Liver (tissue), 3 donors: ENCODE data around the gene MYO3B.

Experiments
- GABPA ChIP-seq, 2 donors: IDR thresholded peaks in 1 of 2; conservative IDR thresholded peaks in 1 of 2; 2 replicates each; pipeline ENCODE4 v1.6.1; 2016; ENCODE audit warnings: antibody characterized with exemption in 2 of 2, mild to moderate bottlenecking in 1 of 2, moderate library complexity in 1 of 2
- RAD21 ChIP-seq, 2 donors: IDR thresholded peaks; 2 replicates each; pipeline ENCODE4 v1.6.1; 2016; ENCODE audit warnings: antibody characterized with exemption in 2 of 2, mild to moderate bottlenecking in 2 of 2
- TAF1 ChIP-seq: conservative IDR thresholded peaks from 2 replicates; pipeline ENCODE4 v1.6.1; 2016; ENCODE audit warnings: antibody characterized with exemption, mild to moderate bottlenecking
- YY1 ChIP-seq: IDR thresholded peaks from 2 replicates; pipeline ENCODE4 v1.6.1; 2016; ENCODE audit warnings: antibody characterized with exemption, mild to moderate bottlenecking
- TF ChIP-seq, protein P1 (sequence below): fragments of 150-350 bp; IDR thresholded peaks from 2 replicates; pipeline ENCODE4 v1.5.1; 2017; ENCODE audit warnings: improper control_type of control experiment, low read depth, low read length; ENCODE audit not compliant: missing input control
- TF ChIP-seq, protein P2 (sequence below): IDR thresholded peaks from 2 replicates; pipeline ENCODE4 v1.6.1; 2016; ENCODE audit warnings: antibody characterized with exemption
- donor health status: healthy.
- donor health status: healthy.

DNA sequence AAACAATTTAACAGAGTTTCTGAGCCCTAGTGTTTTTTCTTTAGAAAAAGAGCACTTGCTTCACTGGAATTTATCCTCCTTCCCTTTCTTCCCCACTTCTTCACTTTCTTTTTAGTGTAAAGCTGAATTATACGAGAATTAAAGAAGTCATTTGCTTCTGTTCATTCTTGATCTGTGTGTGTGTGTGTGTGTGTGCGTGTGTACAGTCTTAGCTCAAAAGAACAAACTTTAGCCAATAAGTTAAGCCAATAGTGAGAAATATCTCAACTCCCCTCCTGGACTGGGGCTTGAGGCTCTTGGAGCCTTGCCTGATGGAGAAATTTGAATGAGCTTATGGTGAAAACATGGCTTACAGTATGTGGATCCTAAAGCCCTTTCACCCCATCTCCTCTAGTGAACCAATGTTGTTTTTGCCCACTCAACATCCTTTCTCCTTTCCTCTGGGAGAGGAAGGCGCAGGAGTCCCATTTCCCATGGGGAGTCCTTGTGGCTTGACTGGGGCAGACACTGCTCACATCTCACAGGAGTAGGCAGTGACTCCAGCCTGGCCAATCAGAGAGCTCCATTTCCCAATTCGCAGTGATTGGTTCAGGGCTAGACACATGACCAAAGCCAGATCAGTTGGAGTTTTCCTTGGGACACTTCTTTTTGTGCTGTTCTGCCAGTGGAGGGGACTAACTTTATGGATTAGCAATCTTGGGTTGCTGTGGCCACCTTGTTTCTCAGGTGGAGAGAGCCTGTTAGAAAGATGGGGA lies 16.3 kb upstream of the MYO3B start:
- TF ChIP-seq, protein P1, sequence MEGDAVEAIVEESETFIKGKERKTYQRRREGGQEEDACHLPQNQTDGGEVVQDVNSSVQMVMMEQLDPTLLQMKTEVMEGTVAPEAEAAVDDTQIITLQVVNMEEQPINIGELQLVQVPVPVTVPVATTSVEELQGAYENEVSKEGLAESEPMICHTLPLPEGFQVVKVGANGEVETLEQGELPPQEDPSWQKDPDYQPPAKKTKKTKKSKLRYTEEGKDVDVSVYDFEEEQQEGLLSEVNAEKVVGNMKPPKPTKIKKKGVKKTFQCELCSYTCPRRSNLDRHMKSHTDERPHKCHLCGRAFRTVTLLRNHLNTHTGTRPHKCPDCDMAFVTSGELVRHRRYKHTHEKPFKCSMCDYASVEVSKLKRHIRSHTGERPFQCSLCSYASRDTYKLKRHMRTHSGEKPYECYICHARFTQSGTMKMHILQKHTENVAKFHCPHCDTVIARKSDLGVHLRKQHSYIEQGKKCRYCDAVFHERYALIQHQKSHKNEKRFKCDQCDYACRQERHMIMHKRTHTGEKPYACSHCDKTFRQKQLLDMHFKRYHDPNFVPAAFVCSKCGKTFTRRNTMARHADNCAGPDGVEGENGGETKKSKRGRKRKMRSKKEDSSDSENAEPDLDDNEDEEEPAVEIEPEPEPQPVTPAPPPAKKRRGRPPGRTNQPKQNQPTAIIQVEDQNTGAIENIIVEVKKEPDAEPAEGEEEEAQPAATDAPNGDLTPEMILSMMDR: no peak
- no peak for TF ChIP-seq RAD21 (IDR thresholded peaks at IDR 0.05)
- TF ChIP-seq, protein P2, sequence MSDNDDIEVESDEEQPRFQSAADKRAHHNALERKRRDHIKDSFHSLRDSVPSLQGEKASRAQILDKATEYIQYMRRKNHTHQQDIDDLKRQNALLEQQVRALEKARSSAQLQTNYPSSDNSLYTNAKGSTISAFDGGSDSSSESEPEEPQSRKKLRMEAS: no peak
- TF ChIP-seq TAF1: no peak
- no peak for TF ChIP-seq YY1
- TF ChIP-seq GABPA (IDR thresholded peaks at IDR 0.05 in 1 of 2, conservative IDR thresholded peaks at IDR 0.05 in 1 of 2): no peak
